SK-N-MC (cell line): Measurements from ENCODE around the gene WDR46.

Source experiments
- EZH2 ChIP-seq: fragments of 200-600 bp; sonication (generic); IDR thresholded peaks from one replicate; pipeline ENCODE4 v1.6.1; 2017; ENCODE audit warnings: antibody characterized with exemption
- POLR2AphosphoS5 ChIP-seq: IDR thresholded peaks from 2 replicates; pipeline ENCODE4 v1.6.1; 2012; ENCODE audit warnings: mild to moderate bottlenecking, low read depth, low read length, borderline replicate concordance

DNA sequence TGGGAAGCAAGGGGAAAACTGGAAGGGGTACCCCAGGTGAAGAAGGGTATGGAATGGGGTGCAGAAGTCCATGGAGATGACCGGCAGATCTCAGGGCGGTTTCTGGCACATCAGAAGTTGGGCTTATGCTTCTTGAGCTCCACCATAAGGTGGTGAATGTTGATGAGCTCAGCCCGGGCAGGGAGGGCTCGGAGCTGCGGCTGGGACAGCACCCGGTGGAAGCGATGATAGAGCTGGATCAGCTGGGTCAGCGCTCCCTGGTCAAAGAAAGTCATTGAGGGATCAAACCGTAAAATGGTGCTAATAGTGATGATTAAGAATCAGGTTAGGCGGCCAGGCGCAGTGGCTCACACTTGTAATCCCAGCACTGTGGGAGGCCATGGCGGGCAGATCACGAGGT lies 38.3 kb downstream of the WDR46 start:
- TF ChIP-seq POLR2AphosphoS5 (no peak), EZH2 (no peak)
